Stimulated activated naive CD8-positive, alpha-beta T cell treated with anti-CD3 and anti-CD28 coated beads, Interleukin-15, Interleukin-2, amounts not matched to agents 100 U/mL and 50 U/mL, for 24 hours (primary cell): ENCODE data around the gene ZNF142.

Experiments used
- ATAC-seq: fragments of 150-1000 bp; cut with Tn5 transposase; one replicate; pipeline ENCODE4 v1.10.0; 2021
- DNase-seq: peaks from one replicate; pipeline ENCODE4 v3.0.0; 2021

ZNF142 gene, protein sequence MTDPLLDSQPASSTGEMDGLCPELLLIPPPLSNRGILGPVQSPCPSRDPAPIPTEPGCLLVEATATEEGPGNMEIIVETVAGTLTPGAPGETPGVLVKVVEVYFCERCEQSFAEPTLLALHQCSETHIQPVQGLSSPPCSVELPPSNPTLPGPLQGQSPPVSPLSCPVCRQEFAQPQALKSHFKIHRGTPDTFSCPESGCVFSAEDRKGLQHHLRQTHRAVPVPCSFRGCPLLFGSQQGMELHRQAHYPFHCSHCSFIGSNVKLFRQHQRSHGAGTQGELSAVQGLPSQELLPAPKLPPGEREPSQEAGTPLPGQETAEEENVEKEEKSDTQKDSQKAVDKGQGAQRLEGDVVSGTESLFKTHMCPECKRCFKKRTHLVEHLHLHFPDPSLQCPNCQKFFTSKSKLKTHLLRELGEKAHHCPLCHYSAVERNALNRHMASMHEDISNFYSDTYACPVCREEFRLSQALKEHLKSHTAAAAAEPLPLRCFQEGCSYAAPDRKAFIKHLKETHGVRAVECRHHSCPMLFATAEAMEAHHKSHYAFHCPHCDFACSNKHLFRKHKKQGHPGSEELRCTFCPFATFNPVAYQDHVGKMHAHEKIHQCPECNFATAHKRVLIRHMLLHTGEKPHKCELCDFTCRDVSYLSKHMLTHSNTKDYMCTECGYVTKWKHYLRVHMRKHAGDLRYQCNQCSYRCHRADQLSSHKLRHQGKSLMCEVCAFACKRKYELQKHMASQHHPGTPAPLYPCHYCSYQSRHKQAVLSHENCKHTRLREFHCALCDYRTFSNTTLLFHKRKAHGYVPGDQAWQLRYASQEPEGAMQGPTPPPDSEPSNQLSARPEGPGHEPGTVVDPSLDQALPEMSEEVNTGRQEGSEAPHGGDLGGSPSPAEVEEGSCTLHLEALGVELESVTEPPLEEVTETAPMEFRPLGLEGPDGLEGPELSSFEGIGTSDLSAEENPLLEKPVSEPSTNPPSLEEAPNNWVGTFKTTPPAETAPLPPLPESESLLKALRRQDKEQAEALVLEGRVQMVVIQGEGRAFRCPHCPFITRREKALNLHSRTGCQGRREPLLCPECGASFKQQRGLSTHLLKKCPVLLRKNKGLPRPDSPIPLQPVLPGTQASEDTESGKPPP (N-terminal part only)

GRCh38 chr2:218659258-218659987, at the start of gene ZNF142, which contains the start of gene BCS1L:
ZNF142 (minus strand) TSS chr2:218659623; CDS start chr2:218656429, 3,194 bp downstream.
BCS1L (plus strand) TSS chr2:218659683; CDS start chr2:218660988, 1,305 bp downstream.
- DNase-seq (peak; percentile 98), ATAC-seq (peak; percentile 97)

DNA sequence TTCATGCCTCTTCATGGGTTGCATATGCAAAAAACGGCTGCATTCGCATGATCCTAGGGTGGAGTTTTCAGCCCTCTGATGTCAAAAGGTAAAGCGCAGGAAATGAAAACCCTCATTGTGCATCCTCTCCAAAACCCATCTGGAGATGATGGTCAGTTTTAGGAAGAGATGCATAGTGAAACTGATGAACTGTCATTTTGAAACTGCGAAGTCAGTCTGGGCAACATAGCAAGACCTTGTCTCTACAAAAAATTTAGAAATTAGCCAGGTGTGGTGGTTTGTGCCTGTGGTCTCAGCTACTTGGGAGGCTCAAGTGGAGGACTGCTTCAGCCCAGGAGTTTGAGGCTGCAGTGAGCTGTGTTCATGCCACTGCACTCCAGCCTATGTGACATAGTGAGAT, 48.7 kb upstream of the ZNF142 start:
- ATAC-seq (no peak), DNase-seq (no peak)

GRCh38 chr2:218703341-218703740, 43.9 kb upstream of the ZNF142 start:
- DNase-seq (no peak), ATAC-seq (no peak)

GRCh38 chr2:218701806-218702205, 42.4 kb upstream of the ZNF142 start:
- DNase-seq (no peak), ATAC-seq (no peak)

GRCh38 chr2:218698885-218699284, 39.5 kb upstream of the ZNF142 start:
- DNase-seq (no peak), ATAC-seq (no peak)

GRCh38 chr2:218694405-218695145, 35.2 kb upstream of the ZNF142 start:
- DNase-seq (no peak), ATAC-seq (no peak)

DNA sequence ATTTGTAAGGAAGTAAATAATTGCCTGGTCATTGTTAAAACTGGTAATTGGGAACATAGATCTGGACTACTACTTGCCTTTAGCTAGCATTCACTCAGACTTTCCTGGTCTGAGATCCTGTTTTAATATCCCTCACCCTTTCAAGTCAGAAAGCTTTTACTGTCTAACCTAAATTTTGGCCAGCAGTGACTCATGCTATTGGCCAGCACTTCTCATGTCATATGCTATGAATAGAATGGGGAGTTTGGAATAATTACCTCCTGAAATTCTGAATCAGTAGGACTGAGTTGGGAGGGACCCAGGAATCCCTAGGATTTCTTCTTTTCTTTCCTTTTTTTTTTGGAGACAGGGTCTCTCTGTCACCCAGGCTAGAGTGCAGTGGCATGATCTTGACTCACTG, 31.8 kb upstream of the ZNF142 start:
- DNase-seq (no peak), ATAC-seq (no peak)

- ATAC-seq (peak; percentile 89), DNase-seq (peak; percentile 16)
These were observed 28.1 kb upstream of the ZNF142 start for GRCh38 chr2:218687400-218688060.

GRCh38 chr2:218680061-218680460, 20.6 kb upstream of the ZNF142 start:
- no peak for DNase-seq

GRCh38 chr2:218679119-218679518, 19.7 kb upstream of the ZNF142 start:
- ATAC-seq (no peak), DNase-seq (no peak)

More at GRCh38 chr2:218680061-218680460, 20.6 kb upstream of the ZNF142 start:
- no peak for ATAC-seq

GRCh38 chr2:218671654-218672566, 12.5 kb upstream of the ZNF142 start, which contains the start of the genes RNF25 and STK36:
RNF25 (minus strand) TSS chr2:218672002; CDS start chr2:218671970, 32 bp downstream.
STK36 (plus strand) TSS chr2:218672086; CDS start chr2:218672830, 744 bp downstream.
- peak; percentile 86 for DNase-seq
- ATAC-seq = peak; percentile 96

- no peak for DNase-seq
- peak; percentile 6 for ATAC-seq
These were observed 11.8 kb upstream of the ZNF142 start for GRCh38 chr2:218671097-218671653.

DNA sequence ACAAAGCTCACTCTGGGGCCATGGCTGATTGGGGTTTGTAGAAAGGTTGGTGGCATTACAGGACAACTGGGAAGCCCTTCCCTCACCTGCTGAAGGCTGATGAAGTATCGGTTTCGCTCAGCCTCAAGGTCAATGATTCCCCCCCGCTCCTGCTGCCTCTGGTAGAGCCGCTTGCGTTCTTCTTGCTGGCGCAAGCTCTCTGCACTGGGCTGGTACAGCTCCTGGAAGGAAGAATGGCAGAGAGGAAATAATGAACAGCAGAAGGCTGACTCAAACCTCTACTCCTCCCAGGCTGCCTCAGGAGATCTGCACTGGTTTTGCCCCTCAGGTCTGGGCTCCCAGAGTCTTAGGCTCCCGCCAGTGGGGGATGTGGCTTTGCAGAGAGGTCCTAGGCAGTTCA, 5.2 kb upstream of the ZNF142 start:
- DNase-seq (no peak), ATAC-seq (no peak)

- no peak for ATAC-seq
- no peak for DNase-seq
These were observed 4.5 kb upstream of the ZNF142 start for GRCh38 chr2:218663901-218664300.

GRCh38 chr2:218662827-218663226, 3.4 kb upstream of the ZNF142 start:
- DNase-seq (no peak), ATAC-seq (no peak)

GRCh38 chr2:218662377-218662776, 3.0 kb upstream of the ZNF142 start:
- DNase-seq (no peak), ATAC-seq (no peak)

DNA sequence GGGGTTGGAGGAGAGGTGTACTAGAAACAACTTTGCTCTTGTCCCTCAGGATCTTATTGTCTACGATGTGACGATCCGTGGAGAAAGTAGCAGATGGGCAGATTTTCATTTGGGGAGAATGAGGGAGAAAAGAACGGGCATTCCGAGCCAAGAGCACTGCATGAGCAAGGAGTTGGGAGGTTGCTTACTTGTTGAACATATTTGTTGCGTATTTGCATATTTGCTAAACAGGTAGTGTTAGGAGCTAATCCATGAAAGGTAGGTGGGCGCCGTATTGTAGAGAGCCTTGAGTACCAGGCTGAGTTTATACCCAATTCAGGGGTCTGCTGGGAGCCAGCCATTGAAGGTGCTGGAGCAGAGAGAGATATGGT, 550 bp upstream of the ZNF142 start:
- ATAC-seq = no peak
- no peak for DNase-seq

DNA sequence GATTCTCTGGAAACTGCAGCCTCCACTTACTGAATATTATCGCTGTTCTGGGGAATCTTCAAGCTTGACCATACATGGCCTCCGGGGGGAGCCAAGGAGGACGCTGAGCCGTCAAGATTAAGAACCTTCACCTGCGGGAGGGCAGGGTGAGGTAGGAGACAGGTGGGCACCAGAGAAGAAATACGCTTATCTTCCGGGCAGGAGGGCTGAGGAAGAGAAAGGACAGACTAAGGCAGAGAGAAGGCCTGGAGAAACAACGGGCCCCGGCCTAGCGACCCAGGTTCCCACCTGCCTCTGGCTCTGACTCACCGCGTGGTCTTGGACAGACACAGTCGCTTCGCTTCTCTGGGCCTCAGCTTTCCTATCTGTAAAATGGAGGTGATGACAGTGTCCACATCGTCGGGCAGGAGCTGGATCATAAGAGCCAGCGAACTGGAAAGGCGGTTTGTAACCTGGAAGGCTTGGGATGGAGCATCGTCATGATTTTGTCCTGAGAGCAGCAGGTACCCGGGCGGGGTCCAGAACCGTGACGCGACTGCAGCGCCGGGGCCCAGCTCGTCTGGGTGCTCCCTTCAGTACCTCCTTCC, 659 bp downstream of the ZNF142 start:
- DNase-seq (peak; percentile 61), ATAC-seq (peak; percentile 44)
